ENCODE data around the gene OSTF1.

OSTF1 gene

GRCh38 chr9:75156858-75157257, 68.5 kb downstream of the OSTF1 start:
- no peak for DNase-seq (ENCODE audit: low spot score)
- TF ChIP-seq, protein P1, sequence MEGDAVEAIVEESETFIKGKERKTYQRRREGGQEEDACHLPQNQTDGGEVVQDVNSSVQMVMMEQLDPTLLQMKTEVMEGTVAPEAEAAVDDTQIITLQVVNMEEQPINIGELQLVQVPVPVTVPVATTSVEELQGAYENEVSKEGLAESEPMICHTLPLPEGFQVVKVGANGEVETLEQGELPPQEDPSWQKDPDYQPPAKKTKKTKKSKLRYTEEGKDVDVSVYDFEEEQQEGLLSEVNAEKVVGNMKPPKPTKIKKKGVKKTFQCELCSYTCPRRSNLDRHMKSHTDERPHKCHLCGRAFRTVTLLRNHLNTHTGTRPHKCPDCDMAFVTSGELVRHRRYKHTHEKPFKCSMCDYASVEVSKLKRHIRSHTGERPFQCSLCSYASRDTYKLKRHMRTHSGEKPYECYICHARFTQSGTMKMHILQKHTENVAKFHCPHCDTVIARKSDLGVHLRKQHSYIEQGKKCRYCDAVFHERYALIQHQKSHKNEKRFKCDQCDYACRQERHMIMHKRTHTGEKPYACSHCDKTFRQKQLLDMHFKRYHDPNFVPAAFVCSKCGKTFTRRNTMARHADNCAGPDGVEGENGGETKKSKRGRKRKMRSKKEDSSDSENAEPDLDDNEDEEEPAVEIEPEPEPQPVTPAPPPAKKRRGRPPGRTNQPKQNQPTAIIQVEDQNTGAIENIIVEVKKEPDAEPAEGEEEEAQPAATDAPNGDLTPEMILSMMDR (IDR thresholded peaks at IDR 0.05; ENCODE audit: borderline replicate concordance, control extremely low read depth, extremely low read depth, insufficient read depth, missing control alignments) = no peak

GRCh38 chr9:75161116-75161857, 73.0 kb downstream of the OSTF1 start:
- TF ChIP-seq, protein P1 (IDR thresholded peaks at IDR 0.05; ENCODE audit: borderline replicate concordance, control extremely low read depth, extremely low read depth, insufficient read depth, missing control alignments) = no peak
- no peak for DNase-seq (ENCODE audit: low spot score)
- in situ Hi-C loops (cut with MboI; ENCODE audit: low sequenced_read_pairs, unreplicated experiment) = no loop called here

More at GRCh38 chr9:75156858-75157257, 68.5 kb downstream of the OSTF1 start:
- in situ Hi-C loops (cut with MboI; ENCODE audit: low sequenced_read_pairs, unreplicated experiment) = no loop called here

- no peak for DNase-seq (ENCODE audit: low spot score)
- in situ Hi-C loops (cut with MboI; ENCODE audit: low sequenced_read_pairs, unreplicated experiment) = no loop called here
- TF ChIP-seq, protein P1 (IDR thresholded peaks at IDR 0.05; ENCODE audit: borderline replicate concordance, control extremely low read depth, extremely low read depth, insufficient read depth, missing control alignments) = no peak
Observed at GRCh38 chr9:75163764-75164163, 75.5 kb downstream of the OSTF1 start.

DNA sequence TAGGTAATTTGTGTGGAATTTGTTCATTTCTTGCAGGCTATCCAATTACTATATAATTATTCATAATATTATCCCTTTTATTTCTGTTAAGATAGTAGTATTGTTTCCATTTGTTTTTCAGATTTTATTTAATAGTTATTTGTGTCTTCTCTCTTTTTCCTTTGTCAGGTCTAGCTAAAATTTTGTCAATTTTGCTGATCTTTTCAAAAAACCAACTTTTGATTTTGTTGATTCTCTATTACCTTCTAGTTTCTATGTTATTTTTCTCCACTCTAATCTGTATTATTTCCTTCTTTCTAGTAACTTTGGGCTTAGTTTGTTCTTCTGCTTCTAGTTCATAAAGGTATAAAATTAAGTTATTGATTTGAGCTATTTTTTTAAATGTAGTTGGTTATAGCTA, 76.3 kb downstream of the OSTF1 start:
- TF ChIP-seq, protein P1 (IDR thresholded peaks at IDR 0.05; ENCODE audit: borderline replicate concordance, control extremely low read depth, extremely low read depth, insufficient read depth, missing control alignments) = no peak
- in situ Hi-C loops (cut with MboI; ENCODE audit: low sequenced_read_pairs, unreplicated experiment) = no loop called here
- DNase-seq (ENCODE audit: low spot score) = no peak

GRCh38 chr9:75167281-75167680, 79.0 kb downstream of the OSTF1 start:
- no peak for DNase-seq (ENCODE audit: low spot score)
- TF ChIP-seq, protein P1 (IDR thresholded peaks at IDR 0.05; ENCODE audit: borderline replicate concordance, control extremely low read depth, extremely low read depth, insufficient read depth, missing control alignments) = no peak
- in situ Hi-C loops (cut with MboI; ENCODE audit: low sequenced_read_pairs, unreplicated experiment) = no loop called here

GRCh38 chr9:75168270-75169178, 80.2 kb downstream of the OSTF1 start:
- TF ChIP-seq, protein P1 (IDR thresholded peaks at IDR 0.05; ENCODE audit: borderline replicate concordance, control extremely low read depth, extremely low read depth, insufficient read depth, missing control alignments) = no peak
- DNase-seq (ENCODE audit: low spot score) = no peak
- in situ Hi-C loops (cut with MboI; ENCODE audit: low sequenced_read_pairs, unreplicated experiment) = no loop called here

Measured in GM13976 (cell line).